Astrocyte (in vitro differentiated cells and primary cell): ENCODE results near the gene PGC.

Source experiments
- EZH2 ChIP-seq: IDR thresholded peaks from 2 replicates; pipeline ENCODE4 v1.6.1; 2012; ENCODE audit warnings: mild to moderate bottlenecking, low read length, inconsistent platforms; ENCODE audit not compliant: insufficient read depth
- TF ChIP-seq, protein P1 (sequence below): IDR thresholded peaks from 2 replicates; pipeline ENCODE4 v1.5.1; 2011; ENCODE audit warnings: low read depth, mild to moderate bottlenecking, inconsistent platforms, low read length, moderate library complexity; ENCODE audit not compliant: insufficient read depth

DNA sequence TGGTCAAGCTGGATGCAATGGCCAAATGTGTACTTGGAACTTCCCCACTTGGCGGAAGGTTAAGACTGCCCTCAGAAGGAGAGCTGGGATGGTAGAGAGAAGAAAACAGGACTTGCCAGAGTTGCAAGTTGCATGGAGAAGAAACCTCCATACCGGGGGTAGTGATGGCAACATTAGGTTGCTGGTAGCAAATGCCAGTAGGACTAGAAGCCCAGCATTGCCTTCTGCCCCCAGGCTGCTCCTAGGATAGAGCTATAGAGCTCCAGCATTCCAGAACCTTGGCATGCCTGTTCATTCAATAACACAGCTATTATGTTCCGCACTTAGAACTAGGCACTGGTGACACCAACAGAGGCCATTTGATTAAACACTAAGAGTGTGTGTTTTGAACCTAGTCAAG is 38.3 kb downstream of the PGC start:
- no peak for TF ChIP-seq EZH2
- TF ChIP-seq, protein P1, sequence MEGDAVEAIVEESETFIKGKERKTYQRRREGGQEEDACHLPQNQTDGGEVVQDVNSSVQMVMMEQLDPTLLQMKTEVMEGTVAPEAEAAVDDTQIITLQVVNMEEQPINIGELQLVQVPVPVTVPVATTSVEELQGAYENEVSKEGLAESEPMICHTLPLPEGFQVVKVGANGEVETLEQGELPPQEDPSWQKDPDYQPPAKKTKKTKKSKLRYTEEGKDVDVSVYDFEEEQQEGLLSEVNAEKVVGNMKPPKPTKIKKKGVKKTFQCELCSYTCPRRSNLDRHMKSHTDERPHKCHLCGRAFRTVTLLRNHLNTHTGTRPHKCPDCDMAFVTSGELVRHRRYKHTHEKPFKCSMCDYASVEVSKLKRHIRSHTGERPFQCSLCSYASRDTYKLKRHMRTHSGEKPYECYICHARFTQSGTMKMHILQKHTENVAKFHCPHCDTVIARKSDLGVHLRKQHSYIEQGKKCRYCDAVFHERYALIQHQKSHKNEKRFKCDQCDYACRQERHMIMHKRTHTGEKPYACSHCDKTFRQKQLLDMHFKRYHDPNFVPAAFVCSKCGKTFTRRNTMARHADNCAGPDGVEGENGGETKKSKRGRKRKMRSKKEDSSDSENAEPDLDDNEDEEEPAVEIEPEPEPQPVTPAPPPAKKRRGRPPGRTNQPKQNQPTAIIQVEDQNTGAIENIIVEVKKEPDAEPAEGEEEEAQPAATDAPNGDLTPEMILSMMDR, result no peak
